ENCODE results near the gene KIF6. TPM values are rescaled to one million over a fixed set of nuclear protein-coding genes. Genes with fewer than 3 reads are reported as not detected.

KIF6 gene
- total RNA-seq, 1 donor from 2014 or later: 2.7 TPM

DNA sequence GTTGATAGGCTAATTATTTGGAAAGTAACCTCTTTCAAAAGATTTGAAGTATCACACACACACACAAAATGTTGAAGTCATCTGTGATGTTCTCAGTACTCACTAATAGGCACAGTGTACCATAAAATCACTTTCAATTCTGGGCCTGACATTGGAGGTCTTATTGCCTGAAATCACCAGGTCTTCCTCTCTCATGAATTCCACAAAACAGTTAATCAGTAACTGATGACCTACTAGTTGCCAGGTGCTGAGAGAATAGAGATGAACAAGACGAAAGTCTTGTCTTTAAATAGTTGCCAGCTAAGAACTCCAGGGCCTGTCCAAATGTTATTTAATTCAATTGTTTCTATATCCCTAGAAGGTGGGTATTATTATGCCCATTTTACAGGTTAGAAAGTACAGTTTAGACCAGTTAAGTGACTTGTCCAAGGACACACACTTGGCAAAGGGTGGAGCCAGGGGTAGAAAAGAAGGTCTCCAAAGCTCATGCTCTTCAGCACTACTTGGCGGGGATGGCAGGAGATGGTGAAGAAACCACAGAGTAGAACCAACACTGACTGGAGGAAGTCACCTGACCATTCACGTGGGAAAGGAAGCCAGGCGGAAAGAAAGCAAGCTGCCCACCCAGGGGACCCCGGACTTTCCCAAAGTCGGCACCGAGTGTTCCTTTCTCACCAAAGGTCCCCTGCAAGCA is 116.4 kb downstream of the KIF6 start:
- TF ChIP-seq EZH2 (IDR thresholded peaks at IDR 0.05) (no peak), EZH2phosphoT487 (IDR thresholded peaks at IDR 0.05) (no peak)
- TF ChIP-seq, protein P1, sequence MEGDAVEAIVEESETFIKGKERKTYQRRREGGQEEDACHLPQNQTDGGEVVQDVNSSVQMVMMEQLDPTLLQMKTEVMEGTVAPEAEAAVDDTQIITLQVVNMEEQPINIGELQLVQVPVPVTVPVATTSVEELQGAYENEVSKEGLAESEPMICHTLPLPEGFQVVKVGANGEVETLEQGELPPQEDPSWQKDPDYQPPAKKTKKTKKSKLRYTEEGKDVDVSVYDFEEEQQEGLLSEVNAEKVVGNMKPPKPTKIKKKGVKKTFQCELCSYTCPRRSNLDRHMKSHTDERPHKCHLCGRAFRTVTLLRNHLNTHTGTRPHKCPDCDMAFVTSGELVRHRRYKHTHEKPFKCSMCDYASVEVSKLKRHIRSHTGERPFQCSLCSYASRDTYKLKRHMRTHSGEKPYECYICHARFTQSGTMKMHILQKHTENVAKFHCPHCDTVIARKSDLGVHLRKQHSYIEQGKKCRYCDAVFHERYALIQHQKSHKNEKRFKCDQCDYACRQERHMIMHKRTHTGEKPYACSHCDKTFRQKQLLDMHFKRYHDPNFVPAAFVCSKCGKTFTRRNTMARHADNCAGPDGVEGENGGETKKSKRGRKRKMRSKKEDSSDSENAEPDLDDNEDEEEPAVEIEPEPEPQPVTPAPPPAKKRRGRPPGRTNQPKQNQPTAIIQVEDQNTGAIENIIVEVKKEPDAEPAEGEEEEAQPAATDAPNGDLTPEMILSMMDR (IDR thresholded peaks at IDR 0.05): no peak
- Mint-ChIP-seq H3K4me3 (no peak overlapping the region), H3K36me3 (no peaks in the 10 kb centered on the region), H3K27ac (no peak overlapping the region), H3K9me3 (no peaks in the 10 kb centered on the region), H3K4me1 (peaks cover 12% of the 10 kb centered on the region), H3K27me3 (ENCODE audit: insufficient read depth, low read depth) (no peaks in the 10 kb centered on the region)
- Histone ChIP-seq H3F3A (ENCODE audit: low read depth) (no peaks in the 10 kb centered on the region), H3K27ac (no peak overlapping the region), H3K4me1 (no peaks in the 10 kb centered on the region), H3K4me2 (no peak overlapping the region), H2AFZ (replicated peaks) (no peak overlapping the region), H4K20me1 (ENCODE audit: low read depth) (no peaks in the 10 kb centered on the region), H3K4me3 (no peak overlapping the region), H3K36me3 (no peaks in the 10 kb centered on the region), H3K27me3 (no peaks in the 10 kb centered on the region), H3K9me3 (ENCODE audit: low read depth) (no peaks in the 10 kb centered on the region), H3K79me2 (ENCODE audit: low read depth) (no peaks in the 10 kb centered on the region), H3K9ac (no peak overlapping the region)
- no peak for DNase-seq (ENCODE audit: low spot score)

DNA sequence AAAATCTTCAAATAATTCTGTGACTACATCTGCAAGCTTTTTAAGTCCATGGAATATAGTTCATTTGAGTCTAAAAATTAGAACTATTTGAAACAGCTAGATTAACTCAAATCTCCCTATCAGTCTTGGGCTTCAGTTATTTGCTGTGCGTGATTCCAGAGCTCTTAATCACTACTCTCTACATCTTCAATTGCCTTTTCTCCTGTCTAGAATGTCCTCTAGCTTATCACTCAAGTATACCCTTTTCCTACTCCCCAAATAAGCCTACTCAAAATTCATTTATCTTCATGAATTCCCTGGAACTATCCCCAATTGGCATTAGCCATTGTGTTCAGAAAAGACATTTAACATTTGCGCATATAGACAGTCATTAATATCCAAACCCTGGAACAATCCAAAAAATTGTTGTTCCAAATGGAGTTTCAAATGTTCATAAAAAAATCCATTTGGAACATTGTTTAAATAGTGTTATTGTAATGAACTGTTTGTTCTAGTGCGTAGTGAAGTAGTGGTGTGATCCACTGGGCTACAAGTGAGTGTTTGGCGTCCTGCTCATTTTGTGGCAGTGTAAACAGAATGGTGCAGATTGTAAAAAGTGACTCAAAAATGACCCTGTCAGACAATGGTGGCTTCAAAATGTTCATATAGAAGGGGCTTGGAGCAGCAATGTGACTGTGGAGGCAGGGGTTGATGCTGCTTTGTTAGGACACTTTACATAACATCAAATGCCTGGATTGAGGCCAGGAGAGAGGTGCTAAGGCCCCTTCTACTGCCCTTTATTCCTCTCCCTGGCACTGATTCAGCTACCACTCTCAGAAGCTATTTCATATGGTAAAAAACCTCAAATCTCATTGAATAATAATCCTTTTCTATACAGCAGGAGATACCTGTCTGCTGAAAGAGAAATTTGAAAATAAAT is 122.3 kb downstream of the KIF6 start:
- Histone ChIP-seq H4K20me1 (ENCODE audit: low read depth) (no peaks in the 10 kb centered on the region), H3K9me3 (ENCODE audit: low read depth) (no peaks in the 10 kb centered on the region), H3K4me3 (no peak overlapping the region), H3K4me1 (no peaks in the 10 kb centered on the region), H3F3A (ENCODE audit: low read depth) (no peaks in the 10 kb centered on the region), H3K36me3 (no peaks in the 10 kb centered on the region), H2AFZ (replicated peaks) (no peak overlapping the region), H3K27ac (no peak overlapping the region), H3K27me3 (no peaks in the 10 kb centered on the region), H3K79me2 (ENCODE audit: low read depth) (no peaks in the 10 kb centered on the region), H3K4me2 (no peak overlapping the region), H3K9ac (no peak overlapping the region)
- Mint-ChIP-seq H3K27me3 (ENCODE audit: insufficient read depth, low read depth) (peaks cover 3% of the 10 kb centered on the region), H3K9me3 (no peaks in the 10 kb centered on the region), H3K4me3 (no peak overlapping the region), H3K27ac (no peak overlapping the region), H3K36me3 (no peaks in the 10 kb centered on the region), H3K4me1 (no peaks in the 10 kb centered on the region)
- no peak for DNase-seq (ENCODE audit: low spot score)
- TF ChIP-seq EZH2 (IDR thresholded peaks at IDR 0.05) (no peak), EZH2phosphoT487 (IDR thresholded peaks at IDR 0.05) (no peak)
- TF ChIP-seq, protein P1 (IDR thresholded peaks at IDR 0.05): no peak

DNA sequence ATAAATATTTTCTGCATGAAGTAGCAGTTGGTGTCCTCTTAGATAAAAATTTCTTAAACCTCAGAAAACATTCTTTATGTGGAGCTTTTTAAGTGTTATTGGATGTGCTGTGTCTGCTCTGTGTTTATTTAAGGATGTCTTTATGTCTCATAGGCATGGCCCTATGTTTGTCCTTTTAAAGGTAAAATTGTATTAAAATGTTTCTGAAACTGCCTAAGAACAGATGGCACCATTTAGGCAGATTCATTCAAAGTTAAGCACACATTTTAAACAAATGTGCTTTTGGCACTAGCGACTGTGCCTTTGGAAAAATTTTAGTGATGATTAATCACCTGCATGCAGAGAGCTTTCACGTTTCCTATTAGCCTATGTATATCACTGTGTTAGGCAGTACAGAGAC is 125.2 kb downstream of the KIF6 start:
- Histone ChIP-seq H3K27me3 (no peaks in the 10 kb centered on the region), H3K36me3 (no peaks in the 10 kb centered on the region), H3K9me3 (ENCODE audit: low read depth) (no peaks in the 10 kb centered on the region), H4K20me1 (ENCODE audit: low read depth) (no peaks in the 10 kb centered on the region), H3K9ac (no peak overlapping the region), H2AFZ (replicated peaks) (no peak overlapping the region), H3F3A (ENCODE audit: low read depth) (no peaks in the 10 kb centered on the region), H3K4me2 (no peak overlapping the region), H3K4me1 (no peaks in the 10 kb centered on the region), H3K27ac (no peak overlapping the region), H3K79me2 (ENCODE audit: low read depth) (no peaks in the 10 kb centered on the region), H3K4me3 (no peak overlapping the region)
- peaks cover 3% of the 10 kb centered on the region for H3K27me3 Mint-ChIP-seq (ENCODE audit: insufficient read depth, low read depth)
- H3K27ac Mint-ChIP-seq: no peak overlapping the region
- no peak overlapping the region for H3K4me3 Mint-ChIP-seq
- no peak for DNase-seq (ENCODE audit: low spot score)
- H3K4me1 Mint-ChIP-seq: no peaks in the 10 kb centered on the region
- no peaks in the 10 kb centered on the region for H3K9me3 Mint-ChIP-seq
- TF ChIP-seq EZH2 (IDR thresholded peaks at IDR 0.05): no peak
- no peaks in the 10 kb centered on the region for H3K36me3 Mint-ChIP-seq

Data from neural progenitor cell (in vitro differentiated cells).